Heart right ventricle (tissue), 16 donors: ENCODE results near the gene UTP4. TPM values are rescaled to one million over a fixed set of nuclear protein-coding genes. Genes with fewer than 3 reads are reported as not detected.
A peak's percentile ranks its signal among the peaks of the same experiment; 100 is the strongest.
"Not testable (repeated sequence)": the region's sequence is repeated elsewhere in the genome, so short reads cannot be mapped to it uniquely, and the experiment has no call there.

Experiments
- ATAC-seq, 8 donors: fragments of 200-7000 bp; cut with Tn5 transposase; one replicate each; pipeline ENCODE4 v1.9.1; 2020; ENCODE audit warnings: mild to moderate bottlenecking in 8 of 8, moderate library complexity in 8 of 8, moderate number of reproducible peaks in 1 of 8
- DNase-seq, 2 donors: peaks; one replicate each; pipeline ENCODE4 v3.0.0-alpha.2; 2020
- H3K27ac ChIP-seq, 10 donors: fragments of 200-600 bp; sonication (generic) in 2 of 10; one replicate each; pipeline versions ENCODE4 v1.5.0 to v1.8.0; 2020 to 2022; ENCODE audit warnings: mild to moderate bottlenecking in 3 of 10
- H3K27me3 ChIP-seq, 7 donors: fragments of 200-600 bp; one replicate each; pipeline ENCODE4 v1.8.0; 2021 to 2022; ENCODE audit warnings: mild to moderate bottlenecking in 2 of 7
- H3K36me3 ChIP-seq, 9 donors: fragments of 200-600 bp; sonication (generic) in 1 of 9; one replicate each; pipeline versions ENCODE4 v1.5.0 to v1.8.0; 2020 to 2022; ENCODE audit warnings: mild to moderate bottlenecking in 2 of 9
- H3K4me1 ChIP-seq, 9 donors: fragments of 200-600 bp; sonication (generic) in 1 of 9; one replicate each; pipeline versions ENCODE4 v1.5.0 to v1.8.0; 2020 to 2022; ENCODE audit warnings: mild to moderate bottlenecking in 4 of 9
- H3K4me3 ChIP-seq, 10 donors: fragments of 200-600 bp; sonication (generic) in 2 of 10; one replicate each; pipeline versions ENCODE4 v1.5.0 to v1.8.0; 2020 to 2022; ENCODE audit warnings: mild to moderate bottlenecking in 7 of 10, moderate library complexity in 2 of 10
- H3K9me3 ChIP-seq, 11 donors: fragments of 200-600 bp in 10 of 11; sonication (generic) in 2 of 11; one replicate each; pipeline versions ENCODE4 v1.5.0 to v1.8.0; 2013 to 2022; ENCODE audit warnings: mild to moderate bottlenecking in 2 of 11, control low read depth in 1 of 11, moderate library complexity in 1 of 11
- CTCF ChIP-seq, 9 donors: fragments of 200-600 bp; sonication (generic) in 2 of 9; IDR thresholded peaks; one replicate each; pipeline versions ENCODE4 v1.5.0 to v1.8.0; 2021 to 2022; ENCODE audit warnings: antibody characterized with exemption in 9 of 9, mild to moderate bottlenecking in 5 of 9, moderate library complexity in 1 of 9
- WGBS, 2 donors: extraction: QIAGEN DNeasy Blood & Tissue Kit; methylation state at CpG; one replicate each; pipeline ENCODE4 v1.1.7; 2013; ENCODE audit warnings: inconsistent platforms in 1 of 2; 5-methylcytosine and 5-hydroxymethylcytosine counted together
- intact Hi-C, 10 donors: fragments of 100-400 bp; cut with DNase I; formaldehyde crosslinking; loops; one replicate each; pipeline versions ENCODE4 v1.11.1 to v1.14.2; 2022
- polyA plus RNA-seq, 2 donors: library from polyadenylated mRNA; stranded (reverse); fragments of 200-250 nt; gene quantifications; one replicate each; pipeline ENCODE4 v1.2.3, GENCODE V29; 2013
- total RNA-seq, 10 donors: library from RNA; stranded (reverse); fragmentation: NEBNext Ultra II Directional in 3 of 10; extraction: Animal tissue kit (Norgen Biotek cat#: 25700) in 3 of 10; gene quantifications; one replicate each; pipeline versions ENCODE4 v1.2.1 to v1.2.4, GENCODE V29; 2021 to 2023
- donor health status: Arrhythmogenic right ventricular cardiomyopathy.
- donor health status: ischemic (EF 13 %, LVEDD 7.1; RV severe dilation, severe dysfunction).
- donor health status: healthy with polysubstance abuse.
- donor health status: DM: no; HTN: yes; CAD: no.
- donor health status: DM: no; HTN: no; CAD: no.
- donor health status: ischemic (EF 25% LVEDD 6.9; RV normal size, moderate dysfunction).
- donor health status: ischemic (EF 25% LVEDD 5.7; RV mildly dilated, moderate dysfunction).
- donor health status: healthy.
- donor health status: DM: yes; HTN: yes; CAD: no.
- donor health status: Ischemic cardiomyopathy.
- donor health status: ischemic (EF 35%, LVEDD 5.7; RV mildly dilated, moderate dysfunction).
- donor health status: nonischemic (EF 11% LVEDD 7.7; RV severe dilation, severe dysfunction).
- donor health status: DM: yes; HTN: yes; CAD: no.
- donor health status: PGD.
- donor health status: ischemic (EF 29% LVEDD 5.4; RV normal size, mild dysfunction).
- donor health status: nonischemic (EF 23%, LVEDD 6.1; RV moderate dilation, normal function).

The UTP4 gene
- total and polyA plus RNA-seq, 12 donors: 13.0 to 32.8 (median 25.9) TPM

DNA sequence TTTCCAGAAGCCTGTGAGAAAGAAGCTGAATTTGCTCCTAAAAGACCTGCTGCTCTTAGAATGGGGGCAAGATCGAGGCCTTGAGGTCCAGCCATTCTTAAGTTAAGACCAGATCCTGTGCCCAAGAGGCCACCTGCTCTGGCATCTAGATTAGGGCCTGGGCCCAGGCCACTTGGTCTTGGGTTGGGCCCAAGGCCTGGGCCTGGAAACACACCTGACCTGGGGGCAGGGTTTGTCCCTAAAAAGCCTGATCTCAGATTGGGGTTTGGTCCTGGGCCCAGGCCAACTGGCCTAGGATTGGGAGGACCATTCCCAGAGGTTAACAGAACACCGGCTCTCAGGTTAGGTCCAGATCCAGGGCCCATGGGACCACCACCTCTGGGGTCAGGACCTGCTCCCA is 12.9 kb upstream of the UTP4 start:
- no peaks in the 10 kb centered on the region for H3K27me3 ChIP-seq
- ATAC-seq: no peak
- intact Hi-C loops: loop anchor here in 3 of 10 donors (10.0 kb wide), 3 partner anchors 125 to 595 kb away; partner anchors contain the start of gene TANGO6 (in 1 of the 3)
- H3K4me3 ChIP-seq: no peak overlapping the region
- no peaks in the 10 kb centered on the region for H3K9me3 ChIP-seq
- TF ChIP-seq CTCF (IDR thresholded peaks at IDR 0.05): no peak
- DNase-seq: no peak
- WGBS, 2 donors: 98 to 100% methylated on average over 2 of the region's 2 CpGs
- H3K36me3 ChIP-seq: peaks cover 0 to 80% (median 23%) of the 10 kb centered on the region in 9 donors
- H3K4me1 ChIP-seq: peaks cover 6 to 44% (median 27%) of the 10 kb centered on the region in 9 donors
- no peak overlapping the region for H3K27ac ChIP-seq

GRCh38 chr16:69120096-69120664 is 12.3 kb upstream of the UTP4 start:
- DNase-seq (no peak), ATAC-seq (no peak)
- no peak overlapping the region for H3K4me3 ChIP-seq
- no peaks in the 10 kb centered on the region for H3K9me3 ChIP-seq
- H3K27me3 ChIP-seq: no peaks in the 10 kb centered on the region
- H3K4me1 ChIP-seq: peaks cover 6 to 44% (median 27%) of the 10 kb centered on the region in 9 donors
- TF ChIP-seq CTCF (IDR thresholded peaks at IDR 0.05): no peak
- no peak overlapping the region for H3K27ac ChIP-seq
- intact Hi-C loops: loop anchor here (5.0 to 10.0 kb wide), 8 partner anchors 215 to 595 kb away; partner anchors contain the start of gene TANGO6 (in 1 of the 10)
- peaks cover 0 to 78% (median 21%) of the 10 kb centered on the region in 9 donors for H3K36me3 ChIP-seq
- 94 to 97% methylated on average over 19 of the region's 19 CpGs for WGBS, 2 donors

DNA sequence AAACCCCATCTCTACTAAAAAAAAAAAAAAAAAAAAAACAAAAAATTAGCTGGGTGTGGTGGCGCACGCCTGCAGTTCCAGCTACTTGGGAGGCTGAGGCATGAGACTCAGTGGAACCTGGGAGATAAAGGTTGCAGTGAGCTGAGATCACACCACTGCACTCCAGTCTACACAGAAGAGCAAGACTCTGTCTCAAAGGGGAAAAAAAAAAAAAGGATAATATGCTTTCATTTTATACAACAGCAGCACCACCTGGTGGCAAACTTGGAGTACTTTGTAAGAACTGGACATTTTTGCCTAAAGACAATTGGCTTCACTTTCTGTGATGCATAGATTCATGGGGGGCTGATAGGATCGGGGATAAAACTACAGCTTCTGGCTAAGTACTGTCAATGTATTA is 8.5 kb upstream of the UTP4 start:
- Histone ChIP-seq H3K36me3 (peaks cover 0 to 65% (median 21%) of the 10 kb centered on the region in 9 donors), H3K4me1 (peaks cover 0 to 27% (median 14%) of the 10 kb centered on the region in 9 donors), H3K27ac (no peak overlapping the region), H3K9me3 (no peaks in the 10 kb centered on the region), H3K27me3 (no peaks in the 10 kb centered on the region), H3K4me3 (no peak overlapping the region)
- intact Hi-C loops: loop anchor here (1.0 to 10.0 kb wide), 11 partner anchors 219 to 599 kb away; partner anchors contain the start of gene TANGO6 (in 1 of the 10)
- DNase-seq: peak in 1 of 2 donors; percentile 56
- 84 to 85% methylated on average over 3 of the region's 3 CpGs for WGBS, 2 donors
- ATAC-seq: peak in 6 of 8 donors; percentile 29 to 52 (median 32)
- TF ChIP-seq CTCF (IDR thresholded peaks at IDR 0.05): peak; percentile 41 to 77 (median 69)

DNA sequence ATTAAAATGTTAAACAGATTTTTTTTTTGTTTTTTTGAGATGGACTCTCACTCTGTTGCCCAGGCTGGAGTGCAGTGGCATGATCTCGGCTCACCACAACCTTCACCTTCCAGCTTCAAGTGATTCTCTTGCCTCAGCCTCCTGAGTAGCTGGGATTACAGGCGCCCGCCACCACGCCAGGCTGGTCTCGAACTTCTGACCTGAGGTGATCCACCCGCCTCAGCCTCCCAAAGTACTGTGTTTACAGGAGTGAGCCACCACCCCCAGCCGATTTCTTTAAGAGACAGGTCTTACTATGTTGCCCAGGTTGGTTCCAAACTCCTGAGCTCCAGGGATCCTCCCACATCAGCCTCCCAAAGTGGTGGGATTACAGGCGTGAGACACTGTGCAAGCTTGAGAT is 8.0 kb upstream of the UTP4 start:
- H3K4me3 ChIP-seq, H3K9me3 ChIP-seq, ATAC-seq, H3K27ac ChIP-seq, DNase-seq, H3K27me3 ChIP-seq: not testable (repeated sequence)
- Histone ChIP-seq H3K4me1 (peaks cover 0 to 22% (median 11%) of the 10 kb centered on the region in 9 donors), H3K36me3 (peaks cover 0 to 62% (median 21%) of the 10 kb centered on the region in 9 donors)
- WGBS, 2 donors: 92 to 93% methylated on average over 8 of the region's 8 CpGs
- intact Hi-C loops: loop anchor here (1.0 to 10.0 kb wide), 11 partner anchors 220 to 600 kb away; partner anchors contain the start of gene TANGO6 (in 1 of the 10)

DNA sequence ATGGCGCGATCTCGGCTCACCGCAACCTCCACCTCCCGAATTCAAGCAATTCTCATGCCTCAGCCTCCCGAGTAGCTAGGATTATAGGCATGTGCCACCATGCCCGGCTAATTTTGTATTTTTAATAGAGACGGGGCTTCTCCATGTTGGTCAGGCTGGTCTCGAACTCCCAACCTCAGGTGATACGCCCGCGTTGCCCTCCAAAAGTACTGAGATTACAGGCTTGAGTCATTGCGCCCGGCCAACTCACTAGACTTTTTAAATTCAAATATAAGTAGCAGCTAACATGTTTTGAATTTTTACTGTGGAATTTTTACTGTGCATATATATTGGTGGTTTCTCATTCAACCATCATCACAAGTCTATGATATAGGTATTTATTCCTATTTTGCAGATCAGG is 7.5 kb upstream of the UTP4 start:
- 95 to 97% methylated on average over 14 of the region's 14 CpGs for WGBS, 2 donors
- ATAC-seq, DNase-seq, H3K4me3 ChIP-seq, H3K27me3 ChIP-seq, H3K27ac ChIP-seq, H3K9me3 ChIP-seq: not testable (repeated sequence)
- intact Hi-C loops: loop anchor here (1.0 to 10.0 kb wide), 12 partner anchors 220 to 600 kb away; partner anchors contain the start of gene TANGO6 (in 2 of the 10)
- peaks cover 0 to 56% (median 15%) of the 10 kb centered on the region in 9 donors for H3K36me3 ChIP-seq
- peaks cover 0 to 26% (median 15%) of the 10 kb centered on the region in 9 donors for H3K4me1 ChIP-seq
